IPS DF 6.9 (cell line): Measurements from ENCODE around the gene PSAPL1.

Experiments
- DNase-seq: peaks from one replicate; pipeline ENCODE4 v3.0.0-alpha.2; 2013; ENCODE audit warnings: low read depth, low spot score
- H3K27ac ChIP-seq: one replicate; pipeline ENCODE4 v1.5.1; 2013; ENCODE audit warnings: low read length, control low read depth
- H3K27me3 ChIP-seq: 2 replicates; pipeline ENCODE4 v1.6.1; 2013; ENCODE audit warnings: mild to moderate bottlenecking, low read length; ENCODE audit not compliant: control insufficient read depth, insufficient read depth
- H3K36me3 ChIP-seq: 2 replicates; pipeline ENCODE4 v1.6.1; 2013; ENCODE audit warnings: low read length; ENCODE audit not compliant: control insufficient read depth, insufficient read depth
- H3K4me1 ChIP-seq: 2 replicates; pipeline ENCODE4 v1.6.1; 2013; ENCODE audit warnings: low read length; ENCODE audit not compliant: control insufficient read depth, insufficient read depth
- H3K4me3 ChIP-seq: 2 replicates; pipeline ENCODE4 v1.5.1; 2013; ENCODE audit warnings: mild to moderate bottlenecking, low read length
- H3K9me3 ChIP-seq: 2 replicates; pipeline ENCODE4 v1.6.1; 2013; ENCODE audit warnings: low read length, inconsistent platforms; ENCODE audit not compliant: control insufficient read depth, insufficient read depth
- WGBS: extraction: QIAGEN DNeasy Blood & Tissue Kit; methylation state at CpG from one replicate; pipeline ENCODE4 v1.1.7; 2013; ENCODE audit warnings: mixed read lengths, missing lambda C conversion rate; ENCODE audit not compliant: insufficient read length, insufficient coverage; 5-methylcytosine and 5-hydroxymethylcytosine counted together

The PSAPL1 gene

GRCh38 chr4:7470111-7470510 is 35.4 kb upstream of the PSAPL1 start:
- H3K4me3 ChIP-seq, result no peak overlapping the region
- H3K27ac ChIP-seq, result no peak overlapping the region
- no peaks in the 10 kb centered on the region for H3K27me3 ChIP-seq
- no peaks in the 10 kb centered on the region for H3K36me3 ChIP-seq
- no peak for DNase-seq
- no peaks in the 10 kb centered on the region for H3K9me3 ChIP-seq
- WGBS, result 100% methylated on average over 3 of the region's 3 CpGs
- H3K4me1 ChIP-seq, result peaks cover 2% of the 10 kb centered on the region; the same call in 1 of the 2 replicates

DNA sequence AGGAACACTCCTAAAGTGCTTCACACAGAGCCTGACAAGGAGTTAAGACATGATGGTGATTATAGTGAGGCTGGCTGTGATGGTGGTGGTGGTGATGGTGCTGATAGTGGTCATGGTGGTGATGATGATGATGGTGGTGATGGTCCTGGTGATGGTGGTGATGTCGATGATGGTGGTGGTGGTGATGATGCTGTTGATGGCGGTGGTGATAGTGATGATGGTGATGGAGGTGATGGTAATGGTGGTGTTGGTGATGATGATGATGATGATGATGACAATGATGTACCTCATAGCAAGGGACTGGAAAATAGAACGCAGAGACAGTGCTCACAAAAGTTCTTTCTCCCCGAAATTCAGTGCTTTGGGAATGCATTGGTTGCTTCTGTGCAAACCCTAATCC is 34.3 kb upstream of the PSAPL1 start:
- no peak overlapping the region for H3K4me3 ChIP-seq
- H3K9me3 ChIP-seq, result no peaks in the 10 kb centered on the region
- no peak for DNase-seq
- H3K4me1 ChIP-seq, result peaks cover 2% of the 10 kb centered on the region; the same call in 1 of the 2 replicates
- no peaks in the 10 kb centered on the region for H3K36me3 ChIP-seq
- WGBS, result no CpG with 5 or more reads among the region's 4 CpGs
- H3K27me3 ChIP-seq, result no peaks in the 10 kb centered on the region
- no peak overlapping the region for H3K27ac ChIP-seq

GRCh38 chr4:7467471-7467870 is 32.7 kb upstream of the PSAPL1 start:
- DNase-seq, result no peak
- no peaks in the 10 kb centered on the region for H3K36me3 ChIP-seq
- H3K9me3 ChIP-seq, result no peaks in the 10 kb centered on the region
- H3K4me3 ChIP-seq, result no peak overlapping the region
- H3K27me3 ChIP-seq, result no peaks in the 10 kb centered on the region
- WGBS, result no CpG with 5 or more reads among the region's 7 CpGs
- peaks cover 5% of the 10 kb centered on the region; the same call in 1 of the 2 replicates for H3K4me1 ChIP-seq
- H3K27ac ChIP-seq, result no peak overlapping the region

DNA sequence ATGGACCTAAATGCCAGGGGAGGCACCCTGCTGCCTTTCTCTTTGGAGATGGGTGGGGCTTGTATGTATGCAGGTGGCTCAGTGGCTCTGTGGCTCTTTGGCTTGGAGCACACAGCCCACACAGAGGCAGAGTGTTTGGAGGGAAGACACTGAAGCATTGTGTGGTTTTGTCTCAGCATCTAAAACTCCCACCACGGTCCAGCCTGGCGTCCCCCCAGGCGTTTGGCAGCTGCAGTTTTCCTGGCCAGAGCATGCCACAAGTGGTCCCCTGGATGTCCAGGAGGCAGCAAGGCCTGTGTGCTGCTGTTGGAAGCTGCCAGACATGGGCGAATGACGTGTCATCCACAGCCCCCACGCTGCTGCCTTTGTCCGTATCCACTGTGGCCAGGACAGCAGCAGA is 32.2 kb upstream of the PSAPL1 start:
- WGBS, result no CpG with 5 or more reads among the region's 7 CpGs
- Histone ChIP-seq H3K36me3 (no peaks in the 10 kb centered on the region), H3K27me3 (no peaks in the 10 kb centered on the region), H3K4me3 (no peak overlapping the region), H3K9me3 (no peaks in the 10 kb centered on the region), H3K27ac (no peak overlapping the region), H3K4me1 (peaks cover 6% of the 10 kb centered on the region)
- DNase-seq, result no peak

DNA sequence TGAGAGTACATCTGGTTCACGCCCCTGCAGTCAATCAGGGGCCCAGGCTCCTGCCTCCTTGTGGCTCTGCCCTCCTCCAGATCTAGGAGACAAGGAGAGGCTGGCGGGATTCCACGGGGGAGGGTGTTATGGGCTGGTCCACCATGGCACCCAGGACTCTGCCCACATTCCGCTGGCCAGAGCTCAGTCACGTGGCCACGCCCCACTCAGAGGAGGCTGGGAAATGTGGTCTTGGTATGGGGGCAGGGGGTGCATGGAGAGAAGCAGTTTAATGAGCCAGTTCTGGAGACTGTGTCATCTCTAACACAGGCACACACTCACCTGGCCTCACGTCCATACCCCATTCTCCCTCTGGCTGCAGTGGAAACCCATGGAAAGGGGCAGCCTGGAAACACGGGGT is 31.5 kb upstream of the PSAPL1 start:
- WGBS, result no CpG with 5 or more reads among the region's 8 CpGs

GRCh38 chr4:7465017-7465416 is 30.3 kb upstream of the PSAPL1 start:
- Histone ChIP-seq H3K4me1 (peaks cover 11% of the 10 kb centered on the region), H3K9me3 (no peaks in the 10 kb centered on the region), H3K27ac (no peak overlapping the region), H3K36me3 (no peaks in the 10 kb centered on the region), H3K4me3 (no peak overlapping the region), H3K27me3 (no peaks in the 10 kb centered on the region)
- no CpG with 5 or more reads among the region's 9 CpGs for WGBS
- DNase-seq, result no peak

More for the DNA sequence above, 31.5 kb upstream of the PSAPL1 start:
- no peak for DNase-seq
- Histone ChIP-seq H3K36me3 (no peaks in the 10 kb centered on the region), H3K27me3 (no peaks in the 10 kb centered on the region), H3K4me1 (peaks cover 11% of the 10 kb centered on the region), H3K4me3 (no peak overlapping the region), H3K9me3 (no peaks in the 10 kb centered on the region), H3K27ac (no peak overlapping the region)

DNA sequence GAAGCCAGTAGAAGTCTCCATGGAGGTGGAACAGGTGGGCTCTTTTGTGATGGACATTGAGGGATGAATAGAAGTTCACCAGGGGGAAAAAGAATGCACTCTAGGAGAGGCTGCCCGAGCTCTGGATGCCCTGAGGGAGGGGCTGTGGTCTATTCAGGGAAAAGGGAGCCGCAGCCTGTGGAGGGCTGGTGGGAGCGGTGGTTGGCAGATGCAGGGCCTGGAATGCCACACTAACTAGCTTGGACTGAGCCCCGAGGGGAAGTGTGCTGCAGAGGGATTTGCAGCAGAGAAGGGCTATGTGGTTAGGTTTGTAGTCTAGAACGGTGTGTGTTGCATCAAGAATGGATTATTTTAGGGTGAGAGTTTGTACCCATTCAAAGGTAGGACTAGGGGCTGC is 29.5 kb upstream of the PSAPL1 start:
- DNase-seq, result no peak
- H3K4me1 ChIP-seq, result peaks cover 11% of the 10 kb centered on the region

GRCh38 chr4:7463566-7464258 is 29.0 kb upstream of the PSAPL1 start:
- Histone ChIP-seq H3K4me1 (peaks cover 11% of the 10 kb centered on the region), H3K27ac (no peak overlapping the region), H3K36me3 (no peaks in the 10 kb centered on the region), H3K27me3 (no peaks in the 10 kb centered on the region), H3K4me3 (no peak overlapping the region), H3K9me3 (no peaks in the 10 kb centered on the region)
- no peak for DNase-seq
- no CpG with 5 or more reads among the region's 20 CpGs for WGBS

More for the DNA sequence above, 29.5 kb upstream of the PSAPL1 start:
- no peaks in the 10 kb centered on the region for H3K36me3 ChIP-seq
- no CpG with 5 or more reads among the region's 5 CpGs for WGBS
- H3K9me3 ChIP-seq, result no peaks in the 10 kb centered on the region
- no peak overlapping the region for H3K27ac ChIP-seq
- H3K27me3 ChIP-seq, result no peaks in the 10 kb centered on the region
- no peak overlapping the region for H3K4me3 ChIP-seq

DNA sequence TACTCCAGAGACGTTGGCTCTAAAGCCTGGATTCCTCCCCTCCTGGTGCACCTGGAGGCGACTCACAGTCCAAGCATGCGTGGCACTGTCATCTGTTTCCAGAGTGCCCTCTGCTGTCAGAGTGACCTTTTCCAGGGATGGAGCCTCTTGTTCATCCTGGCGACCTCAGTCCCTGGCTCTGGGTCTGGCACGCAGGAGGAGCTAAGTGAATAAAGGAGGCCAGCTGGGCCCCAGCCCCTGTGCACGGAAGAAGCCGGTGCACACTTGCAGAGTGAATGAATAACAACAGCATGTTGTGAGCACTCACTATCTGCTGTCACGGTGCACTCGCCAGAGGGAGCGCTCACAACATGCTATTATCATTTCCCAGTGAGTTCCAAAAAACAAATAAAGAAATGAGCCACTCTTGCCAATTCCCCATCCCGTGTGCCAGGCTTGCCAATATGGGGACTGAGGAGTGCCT is 27.8 kb upstream of the PSAPL1 start:
- no peaks in the 10 kb centered on the region for H3K36me3 ChIP-seq
- no peaks in the 10 kb centered on the region for H3K9me3 ChIP-seq
- no CpG with 5 or more reads among the region's 11 CpGs for WGBS
- DNase-seq, result peak; percentile 20
- H3K27ac ChIP-seq, result no peak overlapping the region
- peaks cover 11% of the 10 kb centered on the region for H3K4me1 ChIP-seq
- H3K4me3 ChIP-seq, result no peak overlapping the region
- H3K27me3 ChIP-seq, result no peaks in the 10 kb centered on the region

DNA sequence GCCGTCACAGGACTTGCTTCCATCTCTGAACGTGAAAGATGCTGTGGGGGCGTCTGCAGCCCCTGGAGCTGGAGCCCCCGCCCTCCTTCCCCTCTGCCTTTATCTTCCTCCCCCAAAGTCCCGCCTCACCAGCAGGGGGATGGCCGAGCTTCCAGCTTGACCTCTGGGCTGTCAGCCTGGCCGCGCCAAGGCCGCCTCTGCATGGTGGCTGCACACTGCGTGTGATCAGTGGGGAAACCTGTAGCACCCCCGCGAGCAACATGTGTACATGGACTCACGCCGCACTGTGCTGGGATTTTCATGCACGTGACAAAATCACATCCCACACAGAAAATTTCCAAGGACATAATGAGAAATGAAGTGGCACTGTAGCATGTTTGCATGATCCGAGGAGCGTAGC is 26.5 kb upstream of the PSAPL1 start:
- DNase-seq, result no peak
- Histone ChIP-seq H3K4me3 (no peak overlapping the region), H3K9me3 (no peaks in the 10 kb centered on the region), H3K36me3 (no peaks in the 10 kb centered on the region), H3K27me3 (no peaks in the 10 kb centered on the region), H3K4me1 (peaks cover 11% of the 10 kb centered on the region), H3K27ac (no peak overlapping the region)
- WGBS, result no CpG with 5 or more reads among the region's 17 CpGs

DNA sequence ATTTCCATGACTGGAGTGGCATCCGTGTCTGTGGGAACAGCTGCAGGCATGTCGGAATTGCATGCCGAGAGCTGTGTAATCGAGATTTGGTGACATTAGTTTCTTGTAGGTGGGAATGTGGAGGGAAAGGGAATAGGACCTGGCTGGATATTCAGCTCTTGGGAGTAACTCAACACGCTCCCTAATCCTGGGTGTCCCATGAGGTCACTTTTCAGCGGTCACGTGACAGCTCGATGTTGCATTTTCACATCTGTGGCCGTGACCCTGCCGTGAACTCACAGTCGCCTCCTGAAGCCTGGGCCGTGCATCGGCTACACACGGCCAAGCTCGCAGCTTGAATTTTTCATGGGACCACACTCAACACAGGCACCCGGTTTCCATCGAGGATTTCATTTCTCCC is 25.8 kb upstream of the PSAPL1 start:
- no peak for DNase-seq
- peaks cover 11% of the 10 kb centered on the region for H3K4me1 ChIP-seq
- H3K36me3 ChIP-seq, result no peaks in the 10 kb centered on the region
- H3K27ac ChIP-seq, result no peak overlapping the region
- H3K27me3 ChIP-seq, result no peaks in the 10 kb centered on the region
- WGBS, result no CpG with 5 or more reads among the region's 17 CpGs
- H3K4me3 ChIP-seq, result no peak overlapping the region
- H3K9me3 ChIP-seq, result no peaks in the 10 kb centered on the region
